CD4-positive, CD25-positive, alpha-beta regulatory T cell (primary cell): Measurements from ENCODE around the gene MAP4K5. TPM values are rescaled to one million over a fixed set of nuclear protein-coding genes. Genes with fewer than 3 reads are reported as not detected.

Experiments
- ATAC-seq, 2 donors: fragments of 150-1000 bp; cut with Tn5 transposase; one replicate each; pipeline ENCODE4 v1.10.0; 2021; ENCODE audit warnings: low read depth in 2 of 2, moderate number of reproducible peaks in 2 of 2, moderate library complexity in 1 of 2
- DNase-seq, 3 donors: peaks; one replicate each; pipeline versions ENCODE4 v3.0.0 to v3.0.0-alpha.2; 2012 to 2022; ENCODE audit warnings: mixed read lengths in 1 of 3
- H3K27ac ChIP-seq: one replicate; pipeline ENCODE4 v1.7.0; 2013; ENCODE audit warnings: mild to moderate bottlenecking, low read length; ENCODE audit not compliant: insufficient read depth, poor library complexity, severe bottlenecking
- H3K27me3 ChIP-seq: one replicate; pipeline ENCODE4 v1.7.0; 2013; ENCODE audit warnings: low read length; ENCODE audit not compliant: control insufficient read depth, insufficient read depth
- H3K36me3 ChIP-seq: one replicate; pipeline ENCODE4 v1.7.0; 2013; ENCODE audit warnings: mild to moderate bottlenecking, low read length, moderate library complexity; ENCODE audit not compliant: control insufficient read depth, insufficient read depth
- H3K4me1 ChIP-seq: 2 replicates; pipeline ENCODE4 v1.7.0; 2013; ENCODE audit warnings: mild to moderate bottlenecking, low read length; ENCODE audit not compliant: insufficient read depth, control insufficient read depth, poor library complexity, severe bottlenecking
- H3K4me3 ChIP-seq: one replicate; pipeline ENCODE4 v1.7.0; 2013; ENCODE audit warnings: low read depth, mild to moderate bottlenecking, low read length, moderate library complexity
- H3K9me3 ChIP-seq, 2 experiments: 1 replicate in 1 of 2; 2 replicates in 1 of 2; pipeline ENCODE4 v1.7.0; 2013; ENCODE audit warnings: low read length in 2 of 2, mild to moderate bottlenecking in 1 of 2, moderate library complexity in 1 of 2; ENCODE audit not compliant: control insufficient read depth in 2 of 2
- H3K27ac Mint-ChIP-seq, 3 donors: one replicate each; pipeline ENCODE4 v1.8.0; 2020 to 2022; ENCODE audit warnings: mild to moderate bottlenecking in 3 of 3, mixed read lengths in 3 of 3, moderate library complexity in 2 of 3
- H3K27me3 Mint-ChIP-seq: one replicate; pipeline ENCODE4 v1.8.0; 2022; ENCODE audit warnings: mild to moderate bottlenecking, mixed read lengths
- H3K36me3 Mint-ChIP-seq: one replicate; pipeline ENCODE4 v1.8.0; 2020; ENCODE audit warnings: mixed read lengths
- H3K4me1 Mint-ChIP-seq, 4 donors: one replicate each; pipeline ENCODE4 v1.8.0; 2020 to 2022; ENCODE audit warnings: mixed read lengths in 4 of 4, mild to moderate bottlenecking in 1 of 4
- H3K4me3 Mint-ChIP-seq, 4 donors: one replicate each; pipeline ENCODE4 v1.8.0; 2020 to 2022; ENCODE audit warnings: mild to moderate bottlenecking in 4 of 4, mixed read lengths in 4 of 4, moderate library complexity in 3 of 4
- H3K9me3 Mint-ChIP-seq, 7 donors: one replicate each; pipeline ENCODE4 v1.8.0; 2020 to 2022; ENCODE audit warnings: mixed read lengths in 7 of 7, mild to moderate bottlenecking in 3 of 7, moderate library complexity in 2 of 7
- polyA plus RNA-seq, 4 donors: library from polyadenylated mRNA; unstranded; fragments of 300-500 nt; fragmentation: Illumina TruSeq; gene quantifications; one replicate each; pipeline ENCODE4 v1.2.3, GENCODE V29; 2021
- total RNA-seq: library from RNA; stranded (reverse); gene quantifications from one replicate; pipeline ENCODE4 v1.2.3, GENCODE V29; 2022

Gene MAP4K5
- total and polyA plus RNA-seq, 5 donors from 2014 or later: 13.2 to 45.4 (median 22.5) TPM

DNA sequence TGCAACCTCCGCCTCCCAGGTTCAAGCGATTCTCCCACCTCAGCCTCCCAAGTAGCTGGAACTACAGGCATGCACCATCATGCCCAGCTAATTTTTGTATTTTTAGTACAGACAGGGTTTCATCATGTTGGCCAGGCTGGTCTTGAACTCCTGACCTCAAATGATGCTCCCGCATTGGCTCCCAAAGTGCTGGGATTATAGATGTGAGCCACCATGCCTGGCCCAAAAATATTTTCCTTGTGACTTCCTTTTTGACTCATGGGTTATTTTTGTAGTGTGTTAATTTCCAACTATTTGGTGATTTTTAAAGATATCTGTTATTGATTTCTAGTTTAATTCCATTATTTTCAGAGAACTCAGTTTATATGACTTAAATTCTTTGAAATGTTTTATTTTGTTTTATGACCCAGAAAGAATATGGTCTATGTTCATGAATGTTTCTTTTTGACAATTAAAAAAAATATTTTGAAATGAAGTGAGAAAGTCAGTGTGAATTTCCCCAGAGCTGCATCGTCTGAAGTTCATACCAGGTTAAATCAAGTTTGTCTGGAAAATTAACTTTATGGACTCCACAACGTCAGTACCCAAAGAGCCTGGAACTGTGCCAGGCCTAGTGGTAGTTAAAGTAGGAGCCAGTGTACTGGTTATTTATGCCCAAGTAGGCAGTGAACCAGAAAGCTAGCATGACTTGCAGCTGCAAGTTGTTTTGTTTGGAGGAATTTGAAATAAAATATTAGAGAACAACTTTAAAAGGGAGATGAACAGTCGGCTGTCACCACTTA is 132.9 kb downstream of the MAP4K5 start:
- no peak overlapping the region for H3K4me3 ChIP-seq
- DNase-seq (no peak), ATAC-seq (no peak)
- H3K27me3 ChIP-seq: peaks cover 7% of the 10 kb centered on the region
- H3K4me1 Mint-ChIP-seq: peaks cover 0 to 15% (median 7%) of the 10 kb centered on the region in 4 donors
- no peak overlapping the region for H3K4me3 Mint-ChIP-seq
- H3K36me3 Mint-ChIP-seq: no peaks in the 10 kb centered on the region
- H3K9me3 Mint-ChIP-seq: no peaks in the 10 kb centered on the region
- H3K27me3 Mint-ChIP-seq: peaks cover 4% of the 10 kb centered on the region
- H3K4me1 ChIP-seq: peaks cover 12% of the 10 kb centered on the region
- H3K27ac ChIP-seq: no peak overlapping the region
- no peaks in the 10 kb centered on the region for H3K9me3 ChIP-seq
- H3K27ac Mint-ChIP-seq: peak overlapping the region in 2 of 3 donors; percentile 14 to 64
- no peaks in the 10 kb centered on the region for H3K36me3 ChIP-seq

DNA sequence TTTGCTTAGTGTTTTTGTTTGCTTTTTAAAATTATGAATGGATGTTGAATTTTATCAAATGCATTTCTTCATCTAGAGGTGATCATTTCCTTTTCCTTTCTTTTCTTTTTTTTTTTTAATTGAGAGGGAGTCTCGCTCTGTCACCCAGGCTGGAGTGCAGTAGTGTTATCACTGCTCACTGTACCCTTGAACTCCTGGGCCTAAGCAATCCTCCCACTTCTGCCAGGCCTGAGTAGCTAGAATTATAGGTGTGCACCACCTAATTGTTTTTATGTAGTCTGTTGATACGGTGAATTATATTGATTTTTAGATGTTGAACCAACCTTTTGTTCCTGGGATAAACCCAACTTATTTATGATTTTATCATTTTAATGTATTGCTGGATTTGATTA is 134.2 kb downstream of the MAP4K5 start:
- Histone ChIP-seq H3K4me1 (peaks cover 12% of the 10 kb centered on the region), H3K27ac (no peak overlapping the region), H3K36me3 (no peaks in the 10 kb centered on the region), H3K9me3 (no peaks in the 10 kb centered on the region), H3K4me3 (no peak overlapping the region), H3K27me3 (peaks cover 7% of the 10 kb centered on the region)
- no peak for DNase-seq
- Mint-ChIP-seq H3K36me3 (no peaks in the 10 kb centered on the region), H3K27me3 (peaks cover 5% of the 10 kb centered on the region), H3K9me3 (no peaks in the 10 kb centered on the region), H3K4me1 (peaks cover 0 to 15% (median 9%) of the 10 kb centered on the region in 4 donors), H3K4me3 (peak overlapping the region in 3 of 4 donors; percentile 35 to 79 (median 71)), H3K27ac (no peak overlapping the region)
- no peak for ATAC-seq

DNA sequence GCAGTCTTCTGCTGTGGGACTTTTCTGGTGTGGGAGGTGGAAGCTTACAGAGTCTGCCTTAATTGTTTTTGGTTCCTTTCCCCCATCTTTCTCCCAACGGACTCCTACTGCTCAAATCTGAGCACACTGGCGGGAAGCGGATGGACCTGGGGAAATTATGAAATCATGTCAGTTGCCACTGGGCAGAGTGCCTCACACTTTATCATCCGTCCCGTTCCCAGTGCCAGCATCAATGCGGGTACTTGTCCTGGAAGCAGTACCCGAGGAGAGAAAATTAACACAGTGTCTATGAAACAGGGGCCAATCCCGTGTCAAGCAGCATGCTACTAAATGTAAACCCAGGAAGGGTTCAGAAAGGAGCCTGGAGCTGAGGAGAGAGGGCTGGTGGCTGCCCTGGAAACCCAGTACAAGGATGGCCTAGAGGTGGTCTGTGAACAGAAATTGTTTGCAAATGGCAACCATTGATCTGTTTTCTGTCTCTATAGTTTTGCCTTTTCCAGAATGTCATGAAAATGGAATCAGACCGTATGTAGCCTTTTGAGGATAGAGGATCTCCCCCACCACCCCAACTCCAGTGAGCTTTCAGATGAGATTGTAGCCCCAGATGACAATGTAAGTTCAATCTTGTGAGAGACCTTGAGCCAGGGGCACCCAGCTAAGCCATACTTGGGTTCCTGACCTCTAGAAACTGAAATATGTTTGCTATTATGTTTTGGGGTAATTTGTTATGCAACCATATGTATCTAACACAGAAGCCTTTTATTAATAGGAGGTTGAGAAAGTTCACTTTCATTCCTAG is 134.8 kb downstream of the MAP4K5 start:
- H3K27me3 Mint-ChIP-seq: peaks cover 5% of the 10 kb centered on the region
- peaks cover 12% of the 10 kb centered on the region for H3K4me1 ChIP-seq
- no peaks in the 10 kb centered on the region for H3K36me3 ChIP-seq
- peaks cover 0 to 15% (median 9%) of the 10 kb centered on the region in 4 donors for H3K4me1 Mint-ChIP-seq
- ATAC-seq (no peak), DNase-seq (no peak)
- H3K9me3 Mint-ChIP-seq: no peaks in the 10 kb centered on the region
- H3K27ac ChIP-seq: no peak overlapping the region
- no peaks in the 10 kb centered on the region for H3K9me3 ChIP-seq
- H3K27me3 ChIP-seq: peaks cover 7% of the 10 kb centered on the region
- H3K4me3 Mint-ChIP-seq: peak overlapping the region; percentile 71 to 91 (median 82)
- H3K27ac Mint-ChIP-seq: peak overlapping the region in 1 of 3 donors; percentile 21
- H3K36me3 Mint-ChIP-seq: no peaks in the 10 kb centered on the region
- peak overlapping the region; percentile 68 for H3K4me3 ChIP-seq

GRCh38 chr14:50396631-50397389 is 135.6 kb downstream of the MAP4K5 start, which contains the start of gene CDKL1:
CDKL1 (minus strand) TSS chr14:50396881; CDS start chr14:50395868, 1,013 bp downstream.
- H3K9me3 Mint-ChIP-seq: no peaks in the 10 kb centered on the region
- peak within 1 kb of the TSS in 2 of 3 donors; percentile 74 to 84 for H3K27ac Mint-ChIP-seq
- Histone ChIP-seq H3K9me3 (no peaks in the 10 kb centered on the region), H3K27me3 (peaks cover 7% of the 10 kb centered on the region), H3K4me3 (peak within 1 kb of the TSS; percentile 92), H3K36me3 (no peaks in the 10 kb centered on the region), H3K27ac (no peak within 1 kb of the TSS), H3K4me1 (peaks cover 12% of the 10 kb centered on the region)
- ATAC-seq: peak; percentile 62
- peaks cover 5% of the 10 kb centered on the region for H3K27me3 Mint-ChIP-seq
- peak; percentile 11 to 39 (median 20) for DNase-seq
- no peaks in the 10 kb centered on the region for H3K36me3 Mint-ChIP-seq
- peaks cover 0 to 15% (median 10%) of the 10 kb centered on the region in 4 donors for H3K4me1 Mint-ChIP-seq
- H3K4me3 Mint-ChIP-seq: peak within 1 kb of the TSS; percentile 87 to 93 (median 90)

GRCh38 chr14:50395448-50395847 is 136.9 kb downstream of the MAP4K5 start:
- Histone ChIP-seq H3K36me3 (no peaks in the 10 kb centered on the region), H3K27me3 (peaks cover 7% of the 10 kb centered on the region), H3K4me1 (peaks cover 12% of the 10 kb centered on the region), H3K27ac (no peak overlapping the region), H3K9me3 (no peaks in the 10 kb centered on the region), H3K4me3 (no peak overlapping the region)
- no peaks in the 10 kb centered on the region for H3K9me3 Mint-ChIP-seq
- ATAC-seq (no peak), DNase-seq (no peak)
- H3K4me3 Mint-ChIP-seq: peak overlapping the region in 3 of 4 donors; percentile 87 to 93 (median 90)
- H3K27ac Mint-ChIP-seq: no peak overlapping the region
- peaks cover 5% of the 10 kb centered on the region for H3K27me3 Mint-ChIP-seq
- peaks cover 0 to 15% (median 10%) of the 10 kb centered on the region in 4 donors for H3K4me1 Mint-ChIP-seq
- H3K36me3 Mint-ChIP-seq: no peaks in the 10 kb centered on the region

DNA sequence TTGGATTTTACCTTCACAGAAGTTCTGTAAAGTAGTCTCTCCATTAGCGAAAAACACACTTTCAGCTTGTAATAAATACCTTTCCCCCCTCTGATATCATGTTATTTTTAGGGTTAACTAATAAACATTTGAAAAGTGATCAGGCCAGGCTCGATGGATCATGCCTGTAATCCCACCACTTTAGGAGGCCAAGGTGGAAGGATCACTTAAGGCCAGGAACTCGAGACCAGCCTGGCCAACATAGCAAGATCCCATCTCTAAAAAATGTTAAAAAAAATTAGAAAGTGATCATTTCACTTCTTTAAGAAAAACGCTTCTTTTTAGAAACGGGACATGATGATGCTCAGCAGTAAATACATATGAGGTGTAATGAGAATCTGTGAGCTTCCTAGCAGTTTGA is 137.7 kb downstream of the MAP4K5 start:
- no peak overlapping the region for H3K4me3 ChIP-seq
- Mint-ChIP-seq H3K4me3 (peak overlapping the region in 1 of 4 donors; percentile 93), H3K36me3 (no peaks in the 10 kb centered on the region), H3K4me1 (peaks cover 0 to 15% (median 10%) of the 10 kb centered on the region in 4 donors), H3K27ac (no peak overlapping the region), H3K9me3 (no peaks in the 10 kb centered on the region), H3K27me3 (peaks cover 5% of the 10 kb centered on the region)
- no peaks in the 10 kb centered on the region for H3K36me3 ChIP-seq
- H3K27me3 ChIP-seq: peaks cover 7% of the 10 kb centered on the region
- peaks cover 12% of the 10 kb centered on the region for H3K4me1 ChIP-seq
- no peak for ATAC-seq
- no peaks in the 10 kb centered on the region for H3K9me3 ChIP-seq
- no peak overlapping the region for H3K27ac ChIP-seq
- no peak for DNase-seq

- Mint-ChIP-seq H3K27me3 (peaks cover 9% of the 10 kb centered on the region), H3K9me3 (no peaks in the 10 kb centered on the region), H3K4me1 (peaks cover 0 to 11% (median 0%) of the 10 kb centered on the region in 4 donors), H3K4me3 (no peak overlapping the region), H3K36me3 (no peaks in the 10 kb centered on the region), H3K27ac (peak overlapping the region in 1 of 3 donors; percentile 33)
- H3K36me3 ChIP-seq: no peaks in the 10 kb centered on the region
- H3K4me1 ChIP-seq: no peaks in the 10 kb centered on the region
- no peaks in the 10 kb centered on the region for H3K9me3 ChIP-seq
- no peak overlapping the region for H3K27ac ChIP-seq
- no peak for ATAC-seq
- DNase-seq: no peak
- H3K27me3 ChIP-seq: peaks cover under 1% of the 10 kb centered on the region
- no peak overlapping the region for H3K4me3 ChIP-seq
Measured at GRCh38 chr14:50389668-50390441, 142.5 kb downstream of the MAP4K5 start.
